ENCODE data around the gene GSC.
"Not testable (repeated sequence)": the region's sequence is repeated elsewhere in the genome, so short reads cannot be mapped to it uniquely, and the experiment has no call there.

The GSC gene
- total RNA-seq, result 0 to 0.36 reads per million in 2 experiments

DNA sequence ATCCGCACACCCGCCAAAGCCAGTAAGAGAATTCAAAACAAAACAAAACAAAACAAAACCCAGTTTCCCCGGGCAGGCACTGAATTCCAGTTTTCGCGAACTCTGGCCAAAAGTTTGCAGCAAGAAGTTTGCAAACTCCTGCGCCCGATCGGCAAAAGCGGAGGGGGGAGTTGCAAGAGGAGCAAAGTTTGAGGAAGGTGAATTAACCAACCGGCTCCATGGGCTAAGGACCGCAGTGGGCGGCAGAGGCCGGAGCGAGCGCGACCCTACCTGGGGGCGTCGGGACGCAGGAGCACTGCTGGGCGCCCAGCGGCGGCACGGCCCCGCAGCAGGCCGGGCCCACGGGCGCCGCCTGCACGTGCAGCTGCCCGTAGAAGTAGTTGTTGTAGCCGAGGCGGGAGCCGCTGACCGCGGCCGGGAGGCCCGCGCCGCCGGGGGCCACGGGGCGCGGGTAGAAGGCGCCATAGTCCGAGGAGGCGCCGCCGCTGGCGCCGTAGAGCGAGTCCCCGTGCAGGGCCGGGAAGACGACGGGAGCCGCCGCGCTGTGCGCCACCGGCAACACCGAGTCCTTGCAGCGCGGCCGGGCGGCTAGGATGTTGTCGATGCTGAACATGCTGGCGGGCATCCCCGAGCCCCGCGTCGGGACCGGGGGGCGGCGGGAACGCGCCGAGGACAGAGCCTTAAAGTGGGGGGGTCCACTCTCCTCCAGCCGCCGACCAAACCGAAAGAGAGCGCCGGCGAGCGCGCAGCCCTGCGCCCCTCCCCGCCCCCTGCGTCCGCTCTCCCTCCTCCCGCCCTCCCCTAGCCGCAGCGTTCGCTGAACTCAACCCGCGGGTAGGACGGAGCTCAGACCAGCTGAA, at the start of gene GSC:
Gene GSC (minus strand): TSS at position 723 of the 860 bp plus-strand sequence. CDS start 98 bp downstream, at position 625.
- DNase-seq (ENCODE audit: low read depth), result no peak

- DNase-seq (ENCODE audit: low read depth), result no peak
Measured at GRCh38 chr14:94819531-94819930, 49.6 kb upstream of the GSC start.

GRCh38 chr14:94816113-94816512, 46.2 kb upstream of the GSC start:
- DNase-seq (ENCODE audit: low read depth), result no peak

DNA sequence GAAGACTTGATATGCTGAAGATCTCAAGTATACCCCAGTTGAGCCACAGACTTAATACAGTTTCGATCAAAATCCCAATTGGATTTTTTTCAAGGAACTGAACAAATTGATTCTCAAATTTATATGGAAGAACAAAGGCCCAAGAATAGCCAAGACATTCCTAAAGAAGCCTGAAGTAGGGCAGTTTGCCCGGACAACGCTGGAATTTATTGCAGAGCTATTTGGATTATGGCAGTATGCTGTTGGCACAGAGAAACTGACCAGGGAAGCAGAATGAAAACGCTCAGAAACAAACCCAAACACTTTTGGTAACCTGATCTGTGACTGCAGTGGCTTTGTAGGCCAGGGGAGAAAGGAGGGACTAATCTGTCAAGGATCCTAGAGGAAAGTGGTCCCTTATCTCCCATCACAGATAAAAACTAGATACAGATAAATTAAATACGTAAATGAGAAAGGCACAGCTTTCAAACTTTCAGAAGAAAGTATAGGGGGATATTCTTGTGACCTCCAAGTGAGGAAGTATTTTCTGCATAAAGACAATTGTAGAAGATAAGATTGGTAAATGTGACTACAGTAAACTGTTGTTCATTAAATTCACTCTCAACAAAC, 35.9 kb upstream of the GSC start:
- DNase-seq (ENCODE audit: low read depth), result no peak

GRCh38 chr14:94801225-94801624, 31.3 kb upstream of the GSC start:
- no peak for DNase-seq (ENCODE audit: low read depth)

DNA sequence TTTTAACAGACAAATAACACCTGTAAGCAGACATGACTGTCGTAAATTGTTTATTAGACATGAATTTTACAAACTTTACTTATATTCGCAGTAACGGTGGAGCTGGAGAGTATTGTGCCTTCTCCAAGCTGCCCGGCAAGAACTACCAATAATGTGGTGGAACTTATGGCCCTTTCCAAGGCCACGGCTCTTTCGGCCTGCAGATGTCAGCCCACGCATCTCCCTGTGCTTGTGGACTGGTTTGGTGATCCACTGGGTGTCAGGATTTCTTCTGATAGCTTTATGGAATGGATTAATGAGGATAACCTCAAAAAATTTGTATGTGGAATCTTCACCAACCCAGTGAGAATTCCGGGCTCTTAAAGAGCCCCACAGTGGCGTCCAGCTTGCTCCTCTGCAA, 30.9 kb upstream of the GSC start:
- not testable (repeated sequence) for DNase-seq (ENCODE audit: low read depth)

DNA sequence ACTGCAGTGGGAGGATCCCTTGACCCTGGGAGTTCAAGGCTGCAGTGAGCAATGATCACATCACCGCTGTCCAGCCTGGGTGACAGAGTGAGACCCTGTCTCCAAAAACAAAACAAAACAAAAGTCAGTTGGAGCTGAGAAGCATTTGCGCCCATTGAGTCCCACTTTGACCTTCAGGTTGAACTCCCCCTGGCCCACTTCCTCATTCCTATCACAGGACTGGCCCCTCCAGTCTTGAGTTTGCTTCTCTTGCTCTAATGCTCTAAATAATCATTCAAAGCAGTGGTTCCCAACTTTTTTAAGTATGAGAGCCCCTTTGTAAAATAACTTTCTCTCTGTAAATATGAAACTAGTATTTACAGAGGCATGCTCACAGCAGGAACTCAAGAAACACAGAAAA, 28.0 kb upstream of the GSC start:
- DNase-seq (ENCODE audit: low read depth), result no peak

GRCh38 chr14:94796278-94796677, 26.4 kb upstream of the GSC start:
- no peak for DNase-seq (ENCODE audit: low read depth)

DNA sequence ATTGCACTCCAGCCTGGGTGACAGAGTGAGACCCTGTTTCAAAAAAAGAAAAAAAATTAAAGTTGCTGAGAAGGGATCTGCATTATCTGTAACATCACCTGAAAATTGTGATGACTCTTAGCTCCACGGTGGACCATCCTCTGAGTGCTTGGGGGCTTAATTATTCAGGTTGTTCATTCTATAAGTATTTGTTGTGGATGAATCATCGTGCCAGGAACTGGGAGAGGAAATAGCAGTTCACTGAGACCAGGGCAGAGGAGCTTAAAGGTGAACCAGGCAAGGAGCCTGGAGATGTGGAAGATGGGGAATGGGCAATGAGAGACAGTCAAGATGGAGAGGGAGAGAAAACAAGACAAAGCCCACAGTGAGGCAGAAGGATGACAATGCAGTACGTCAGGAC, 25.5 kb upstream of the GSC start:
- no peak for DNase-seq (ENCODE audit: low read depth)

GRCh38 chr14:94793901-94794300, 24.0 kb upstream of the GSC start:
- DNase-seq (ENCODE audit: low read depth), result no peak

DNA sequence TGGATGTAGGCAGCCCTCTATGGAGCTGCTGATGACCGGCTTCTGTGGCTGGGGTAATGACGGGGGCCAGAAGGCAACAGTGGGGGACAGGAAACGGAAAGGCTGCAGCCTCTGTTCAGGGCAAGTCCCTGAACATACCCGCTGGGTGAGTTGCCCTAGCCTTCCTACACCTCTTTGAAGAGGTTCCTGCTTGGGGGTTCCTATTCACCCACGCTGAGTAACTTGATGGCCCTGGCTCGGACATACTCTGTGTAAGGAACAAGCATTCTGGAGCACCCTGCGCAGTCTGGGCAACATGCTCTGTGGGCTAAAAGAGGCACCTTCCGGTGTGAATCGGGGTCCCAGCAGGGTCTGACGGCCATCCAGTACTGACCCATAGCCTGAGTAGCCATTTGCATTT, 17.7 kb upstream of the GSC start:
- DNase-seq (ENCODE audit: low read depth), result no peak

DNA sequence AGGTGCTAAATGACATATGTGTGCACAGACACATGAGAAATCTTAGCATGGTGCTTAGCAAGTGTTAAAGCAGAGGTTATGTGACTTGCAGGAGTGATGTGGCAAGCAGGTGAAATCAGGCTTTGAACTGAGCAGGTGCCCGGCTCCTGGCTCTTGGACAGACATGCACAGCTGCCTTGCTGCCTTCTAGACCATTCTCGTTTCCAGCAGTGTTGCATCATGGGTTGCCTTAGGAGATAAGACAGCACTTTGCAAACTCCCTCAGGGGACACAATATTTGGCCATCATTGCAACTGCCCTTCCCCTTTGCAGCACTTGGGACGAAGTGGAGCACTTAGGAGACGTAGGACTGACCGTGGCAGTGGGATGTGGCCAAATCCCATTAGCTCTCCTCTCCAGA, 17.2 kb upstream of the GSC start:
- DNase-seq (ENCODE audit: low read depth), result no peak

DNA sequence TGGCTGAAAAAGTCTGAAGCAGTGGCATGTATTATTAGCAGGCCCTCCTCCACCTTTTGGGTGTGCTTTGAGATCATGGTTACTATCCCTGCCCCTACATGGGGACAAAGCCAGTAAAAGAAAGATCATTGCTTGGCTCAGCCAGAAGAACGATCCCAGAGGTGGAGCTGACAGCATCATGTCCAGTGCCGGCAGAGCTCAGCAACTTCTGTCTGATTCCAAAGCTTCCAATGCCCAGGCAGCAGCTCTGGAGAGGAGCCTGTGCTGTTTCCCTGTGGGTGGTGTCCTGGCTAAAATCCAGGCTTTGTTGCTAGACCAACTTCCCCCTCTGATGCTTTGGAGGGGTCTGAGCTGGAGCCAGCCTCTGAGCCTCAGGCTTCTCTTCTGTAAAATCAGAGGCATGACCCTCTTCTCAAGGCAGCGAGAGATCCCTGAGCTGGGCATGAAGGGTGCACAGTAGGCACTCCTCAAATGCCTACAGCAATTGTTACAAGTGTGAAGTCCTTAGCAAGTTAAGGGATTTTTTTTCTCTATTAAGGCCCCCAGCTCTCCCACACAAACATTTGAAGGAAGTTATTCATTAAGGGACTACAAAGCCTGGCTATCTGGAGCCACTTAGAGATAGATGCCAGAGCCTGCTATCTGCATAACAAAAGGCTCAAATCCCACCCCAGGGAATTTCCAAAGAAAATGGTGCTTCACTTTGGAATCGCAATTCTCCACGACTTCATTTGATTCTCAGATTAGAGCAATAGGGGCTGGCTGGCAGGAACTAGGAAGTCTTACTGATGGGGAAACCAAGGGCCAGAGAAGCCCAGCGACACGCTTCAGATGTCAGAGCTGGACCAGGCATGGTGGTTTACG, 10.9 kb upstream of the GSC start:
- DNase-seq (ENCODE audit: low read depth), result no peak

DNA sequence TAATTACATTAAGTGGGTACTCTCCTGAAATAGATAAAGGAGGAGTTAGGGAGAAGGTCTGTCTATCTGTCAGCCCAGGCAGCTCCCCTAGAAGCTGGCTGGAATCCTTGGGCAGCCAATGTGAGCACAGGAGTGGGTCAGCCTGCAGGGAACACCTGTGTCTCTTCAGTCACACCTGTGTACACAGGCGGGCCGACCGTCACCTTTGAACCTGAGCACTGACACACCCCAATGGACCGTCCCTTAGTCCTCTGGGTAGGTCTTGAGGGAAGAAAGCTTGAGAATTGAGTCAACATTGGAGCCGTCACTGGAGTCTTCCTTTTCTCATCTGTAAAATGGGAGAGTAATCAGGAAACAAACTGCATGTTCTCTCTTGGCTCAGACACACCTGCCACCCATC, 9.8 kb upstream of the GSC start:
- DNase-seq (ENCODE audit: low read depth), result no peak

DNA sequence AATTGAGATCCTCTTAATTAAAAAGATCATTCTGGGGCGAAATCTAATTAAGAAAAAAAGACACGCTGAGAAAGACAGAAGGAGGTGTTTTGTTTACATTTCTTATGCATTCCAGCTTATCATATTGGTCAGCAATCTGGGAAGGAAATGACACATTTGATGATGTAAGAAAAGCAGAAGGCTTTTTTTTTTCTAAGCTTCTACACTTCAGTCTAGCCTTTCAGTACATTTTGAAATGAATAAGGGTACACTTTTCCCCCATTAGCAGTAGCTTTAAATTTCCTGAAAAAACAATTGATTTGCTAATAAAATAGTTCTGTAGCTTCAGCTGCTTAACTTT, 5.9 kb upstream of the GSC start:
- no peak for DNase-seq (ENCODE audit: low read depth)

DNA sequence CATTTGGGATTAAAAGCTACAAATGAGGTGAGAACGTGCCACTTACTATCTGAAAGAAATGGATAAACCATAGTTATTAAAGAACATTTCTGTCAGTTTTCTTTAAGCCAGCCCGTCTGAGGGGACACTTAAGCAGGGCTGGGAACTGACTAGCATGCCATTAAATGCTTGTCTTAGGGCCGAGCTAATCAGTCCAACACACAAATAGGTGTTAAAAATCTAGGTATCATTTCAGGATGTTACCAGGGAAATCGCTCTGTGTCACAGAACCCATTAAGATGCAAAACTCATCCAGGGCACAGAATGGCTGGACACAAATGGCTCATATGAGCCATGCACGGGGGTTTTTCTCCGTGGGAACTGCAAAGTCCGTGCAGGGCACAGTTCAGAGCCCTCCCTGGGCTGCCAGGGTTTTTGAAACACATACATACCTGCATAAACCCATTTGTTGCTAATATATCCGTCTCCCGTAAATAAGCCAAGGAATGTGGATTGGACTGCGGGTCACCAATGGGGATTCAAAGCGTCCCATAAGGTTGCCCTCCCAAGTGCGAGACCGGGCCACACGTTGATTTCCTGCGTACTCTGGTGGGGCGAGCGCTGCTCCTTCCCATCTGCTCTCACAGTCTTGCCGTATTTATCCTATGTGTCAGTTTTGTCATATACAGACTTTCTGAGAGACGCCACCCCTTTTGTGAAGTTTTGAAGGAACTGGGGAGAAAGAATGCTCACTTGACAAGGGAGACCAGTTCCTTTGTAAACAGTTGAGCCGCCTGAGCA, 5.4 kb upstream of the GSC start:
- no peak for DNase-seq (ENCODE audit: low read depth)

GRCh38 chr14:94774344-94775090, 4.6 kb upstream of the GSC start:
- DNase-seq (ENCODE audit: low read depth), result no peak

DNA sequence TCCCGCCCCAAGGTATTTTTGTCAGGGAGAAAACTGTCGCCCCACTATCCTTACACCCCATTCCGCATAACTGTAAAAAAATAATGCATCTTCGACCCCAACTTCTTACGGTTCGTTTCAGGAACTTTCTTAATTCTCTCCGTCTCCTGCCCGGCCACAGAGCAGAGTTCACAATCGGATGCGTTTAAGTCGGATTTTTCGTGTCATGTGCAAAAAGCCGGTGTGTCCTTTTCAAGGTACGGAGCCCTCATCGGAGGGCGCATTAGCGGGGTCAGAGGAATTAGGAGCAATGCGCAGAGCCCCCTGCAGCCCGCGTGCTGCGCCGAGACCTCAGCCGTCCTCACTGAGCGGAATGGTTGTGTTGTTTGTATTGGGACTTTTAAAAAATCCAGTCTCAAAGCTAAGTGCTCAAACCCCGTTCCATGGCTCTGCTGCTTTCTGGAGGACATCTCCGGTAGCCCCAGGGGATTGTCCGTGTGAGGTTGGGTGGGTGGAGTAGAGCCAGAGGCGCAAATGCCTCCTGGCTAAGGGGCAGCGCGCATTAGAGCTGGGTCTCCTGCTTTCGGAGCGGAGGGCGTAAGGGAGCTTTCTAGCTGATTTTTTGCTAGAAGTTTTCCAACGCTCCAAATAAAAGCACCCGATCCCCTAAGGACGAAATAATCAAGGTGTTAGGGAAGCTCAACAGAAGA, 3.9 kb upstream of the GSC start:
- no peak for DNase-seq (ENCODE audit: low read depth)

DNA sequence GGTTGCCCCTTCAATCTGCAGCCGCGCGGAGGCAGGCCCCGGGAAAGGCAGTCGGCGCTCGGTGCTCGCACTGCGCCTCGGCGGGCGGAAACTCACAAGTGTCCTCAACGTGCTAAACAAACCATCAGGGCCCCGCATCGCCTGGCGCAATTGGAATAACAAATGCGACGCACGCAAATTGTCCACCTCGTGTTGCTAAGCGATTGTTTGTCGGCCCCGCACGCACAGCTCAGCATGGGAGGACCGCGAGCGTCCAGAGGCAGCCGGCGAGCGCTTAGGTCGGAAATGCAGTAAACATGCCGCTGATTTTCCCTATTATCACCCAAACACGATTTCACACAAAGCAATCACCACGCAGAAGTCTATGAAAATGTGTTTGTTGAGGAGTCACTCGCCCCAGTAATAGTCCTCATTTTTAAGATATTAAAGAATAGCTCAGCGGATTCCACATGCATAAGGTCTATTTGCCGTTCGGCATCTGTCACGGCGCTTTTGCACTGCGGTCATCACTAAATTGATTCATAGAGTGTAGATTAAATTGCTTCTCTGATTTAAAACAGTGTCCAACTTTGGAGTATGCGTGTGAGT, 3.2 kb upstream of the GSC start:
- no peak for DNase-seq (ENCODE audit: low read depth)

DNA sequence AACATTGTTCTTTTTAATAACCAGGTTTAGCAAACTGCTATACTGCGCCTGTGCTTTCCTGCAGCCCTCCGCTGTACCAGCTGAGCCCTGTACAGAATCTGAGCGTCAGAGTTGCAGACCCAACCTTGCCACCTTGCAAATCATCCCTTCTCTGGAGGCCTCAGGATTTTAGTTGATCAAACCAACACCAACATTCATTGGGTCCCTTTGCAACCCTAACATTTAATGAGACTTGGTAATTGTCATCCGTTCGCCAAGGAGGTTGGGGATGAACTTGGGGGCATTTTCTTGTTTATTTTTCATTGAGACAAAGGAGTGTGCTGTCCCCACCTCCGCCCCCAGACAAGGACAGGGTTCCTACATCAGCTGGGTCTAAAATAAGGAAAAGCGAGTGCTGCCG, 2.6 kb upstream of the GSC start:
- no peak for DNase-seq (ENCODE audit: low read depth)
